WTC11 (cell line): ENCODE measurements around the gene ZCCHC24. TPM values are rescaled to one million over a fixed set of nuclear protein-coding genes. Genes with fewer than 3 reads are reported as not detected.

Source experiments
- ATAC-seq: fragments of 200-7000 bp; cut with Tn5 transposase; 2 replicates; pipeline ENCODE4 v1.10.0; 2021; ENCODE audit warnings: mild to moderate bottlenecking, moderate library complexity
- CTCF ChIA-PET: fragments of 300-600 bp; sonication (Branson Sonifier 250); formaldehyde crosslinking; loops from one replicate; lab custom pipeline; 2021; ENCODE audit warnings: antibody characterized with exemption; lab: Charles Lee
- POLR2A ChIA-PET: fragments of 350-600 bp; sonication (Branson Sonifier 250); formaldehyde crosslinking; loops from one replicate; lab custom pipeline; 2021; ENCODE audit warnings: antibody characterized with exemption; lab: Charles Lee
- DNase-seq: peaks from one replicate; pipeline ENCODE4 v3.0.0; 2021; ENCODE audit warnings: low spot score
- H3K27ac Mint-ChIP-seq: 2 replicates; pipeline ENCODE4 v1.8.0; 2021; ENCODE audit warnings: mixed read lengths
- H3K27me3 Mint-ChIP-seq: 2 replicates; pipeline ENCODE4 v1.8.0; 2021; ENCODE audit warnings: low read depth, mild to moderate bottlenecking, moderate library complexity, mixed read lengths
- H3K36me3 Mint-ChIP-seq: 2 replicates; pipeline ENCODE4 v1.8.0; 2021; ENCODE audit warnings: mixed read lengths
- H3K4me1 Mint-ChIP-seq: 2 replicates; pipeline ENCODE4 v1.8.0; 2022; ENCODE audit warnings: mixed read lengths
- H3K4me3 Mint-ChIP-seq: 2 replicates; pipeline ENCODE4 v1.8.0; 2021; ENCODE audit warnings: mild to moderate bottlenecking, moderate library complexity, mixed read lengths
- H3K9me3 Mint-ChIP-seq: 2 replicates; pipeline ENCODE4 v1.8.0; 2021; ENCODE audit warnings: mixed read lengths
- AR ChIP-seq: fragments of 250-450 bp; sonication (Bioruptor Pico); IDR thresholded peaks from 2 replicates; pipeline ENCODE4 v1.9.0; 2021; ENCODE audit warnings: mild to moderate bottlenecking
- ATF2 ChIP-seq: sonication (generic); formaldehyde crosslinking; IDR thresholded peaks from 2 replicates; pipeline ENCODE4 v1.8.1; 2022; ENCODE audit warnings: low read depth, missing genetic modification reagents, borderline replicate concordance
- CREM ChIP-seq: sonication (generic); formaldehyde crosslinking; IDR thresholded peaks from 2 replicates; pipeline ENCODE4 v1.8.1; 2022; ENCODE audit warnings: mild to moderate bottlenecking, missing genetic modification reagents, moderate library complexity
- ELF4 ChIP-seq: sonication (generic); formaldehyde crosslinking; IDR thresholded peaks from 2 replicates; pipeline ENCODE4 v1.8.1; 2022; ENCODE audit warnings: low read depth, mild to moderate bottlenecking, moderate library complexity, missing genetic modification reagents
- ESRRA ChIP-seq: sonication (generic); formaldehyde crosslinking; IDR thresholded peaks from 2 replicates; pipeline ENCODE4 v1.8.1; 2022; ENCODE audit warnings: mild to moderate bottlenecking, missing genetic modification reagents, borderline replicate concordance
- FOXK1 ChIP-seq: sonication (generic); formaldehyde crosslinking; IDR thresholded peaks from 2 replicates; pipeline ENCODE4 v1.8.0; 2022; ENCODE audit warnings: mild to moderate bottlenecking, moderate library complexity, missing genetic modification reagents
- FOXP4 ChIP-seq: sonication (generic); formaldehyde crosslinking; IDR thresholded peaks from 2 replicates; pipeline ENCODE4 v1.8.0; 2022; ENCODE audit warnings: mild to moderate bottlenecking, missing genetic modification reagents
- IRF2 ChIP-seq: sonication (generic); formaldehyde crosslinking; IDR thresholded peaks from 2 replicates; pipeline ENCODE4 v1.8.0; 2022; ENCODE audit warnings: low read depth, missing genetic modification reagents, borderline replicate concordance
- JUN ChIP-seq: sonication (generic); formaldehyde crosslinking; IDR thresholded peaks from 2 replicates; pipeline ENCODE4 v1.8.0; 2023; ENCODE audit warnings: mild to moderate bottlenecking, missing genetic modification reagents
- MAX ChIP-seq: sonication (generic); formaldehyde crosslinking; IDR thresholded peaks from 2 replicates; pipeline ENCODE4 v1.8.0; 2022; ENCODE audit warnings: mild to moderate bottlenecking, missing genetic modification reagents
- MYBL2 ChIP-seq: sonication (generic); formaldehyde crosslinking; IDR thresholded peaks from 2 replicates; pipeline ENCODE4 v1.8.1; 2023; ENCODE audit warnings: mild to moderate bottlenecking, moderate library complexity, missing genetic modification reagents
- NR2C2 ChIP-seq: sonication (generic); formaldehyde crosslinking; IDR thresholded peaks from 2 replicates; pipeline ENCODE4 v1.8.0; 2022; ENCODE audit warnings: mild to moderate bottlenecking, missing genetic modification reagents
- SOX15 ChIP-seq: fragments of 250-450 bp; sonication (Bioruptor Pico); IDR thresholded peaks from 2 replicates; pipeline ENCODE4 v1.9.0; 2021; ENCODE audit warnings: mild to moderate bottlenecking
- TEAD1 ChIP-seq: sonication (generic); formaldehyde crosslinking; IDR thresholded peaks from 2 replicates; pipeline ENCODE4 v1.8.0; 2022; ENCODE audit warnings: mild to moderate bottlenecking, missing genetic modification reagents
- USF1 ChIP-seq: sonication (generic); formaldehyde crosslinking; IDR thresholded peaks from 2 replicates; pipeline ENCODE4 v1.8.0; 2022; ENCODE audit warnings: mild to moderate bottlenecking, missing genetic modification reagents
- USF2 ChIP-seq: sonication (generic); formaldehyde crosslinking; IDR thresholded peaks from 2 replicates; pipeline ENCODE4 v1.8.1; 2023; ENCODE audit warnings: mild to moderate bottlenecking, missing genetic modification reagents, moderate library complexity
- ZBTB43 ChIP-seq: sonication (generic); formaldehyde crosslinking; IDR thresholded peaks from 2 replicates; pipeline ENCODE4 v1.8.1; 2023; ENCODE audit warnings: mild to moderate bottlenecking, missing genetic modification reagents
- ZNF232 ChIP-seq: sonication (generic); formaldehyde crosslinking; IDR thresholded peaks from 2 replicates; pipeline ENCODE4 v1.8.0; 2022; ENCODE audit warnings: mild to moderate bottlenecking, missing genetic modification reagents
- ZNF416 ChIP-seq: fragments of 250-450 bp; sonication (Bioruptor Pico); IDR thresholded peaks from 2 replicates; pipeline ENCODE4 v1.9.0; 2021; ENCODE audit warnings: mild to moderate bottlenecking, inconsistent platforms
- ZNF671 ChIP-seq: fragments of 250-450 bp; sonication (Bioruptor Pico); IDR thresholded peaks from 2 replicates; pipeline ENCODE4 v1.8.0; 2021; ENCODE audit warnings: mild to moderate bottlenecking
- ZSCAN18 ChIP-seq: fragments of 250-450 bp; sonication (Bioruptor Pico); IDR thresholded peaks from 2 replicates; pipeline ENCODE4 v2.1.2; 2022; ENCODE audit warnings: mild to moderate bottlenecking, moderate library complexity
- total RNA-seq: library from RNA; stranded (reverse); gene quantifications from 3 replicates; pipeline ENCODE4 v1.2.3, GENCODE V29; 2021

The ZCCHC24 gene
- total RNA-seq, 1 experiment from 2014 or later: 7.7 TPM

- CTCF ChIA-PET: no interaction called here
- H3K9me3 Mint-ChIP-seq: no peaks in the 10 kb centered on the region
- POLR2A ChIA-PET: no interaction called here
- DNase-seq: no peak
- no peak overlapping the region for H3K27ac Mint-ChIP-seq
- H3K4me3 Mint-ChIP-seq: no peak overlapping the region
- H3K36me3 Mint-ChIP-seq: no peaks in the 10 kb centered on the region
- peaks cover 3% of the 10 kb centered on the region; the same call in 1 of the 2 replicates for H3K4me1 Mint-ChIP-seq
- no peaks in the 10 kb centered on the region for H3K27me3 Mint-ChIP-seq
- TF ChIP-seq ZBTB43 (CRISPR knock-in tag) (no peak), JUN (CRISPR knock-in tag) (no peak), ZSCAN18 (CRISPR knock-in tag) (no peak), ZNF416 (no peak), FOXK1 (CRISPR knock-in tag) (no peak), MYBL2 (CRISPR knock-in tag) (no peak), MAX (CRISPR knock-in tag) (no peak), NR2C2 (CRISPR knock-in tag) (no peak), CREM (CRISPR knock-in tag) (no peak), IRF2 (no peak), FOXP4 (no peak), ATF2 (CRISPR knock-in tag) (no peak)
- no peak for ATAC-seq
These were observed 32.9 kb downstream of the ZCCHC24 start for GRCh38 chr10:79412516-79412915.

GRCh38 chr10:79411546-79412495, 33.6 kb downstream of the ZCCHC24 start:
- ChIA-PET CTCF (no interaction called here), POLR2A (no interaction called here)
- Mint-ChIP-seq H3K4me1 (peaks cover 3% of the 10 kb centered on the region; the same call in 1 of the 2 replicates), H3K9me3 (no peaks in the 10 kb centered on the region), H3K4me3 (no peak overlapping the region), H3K27ac (no peak overlapping the region), H3K36me3 (no peaks in the 10 kb centered on the region), H3K27me3 (no peaks in the 10 kb centered on the region)
- DNase-seq (no peak), ATAC-seq (no peak)
- no peak for TF ChIP-seq ESRRA (CRISPR knock-in tag)
- TF ChIP-seq MAX (CRISPR knock-in tag): no peak
- TF ChIP-seq USF2 (CRISPR knock-in tag): no peak
- TF ChIP-seq TEAD1: no peak
- no peak for TF ChIP-seq ZNF232 (CRISPR knock-in tag)
- TF ChIP-seq AR (CRISPR knock-in tag): no peak
- TF ChIP-seq ELF4: no peak
- TF ChIP-seq SOX15 (CRISPR knock-in tag): no peak
- TF ChIP-seq ZNF671: no peak
- no peak for TF ChIP-seq USF1 (CRISPR knock-in tag)
